Neural progenitor cell (in vitro differentiated cells): Measurements from ENCODE around the gene DDIT3.

Experiments used
- EZH2 ChIP-seq: fragments of 200-600 bp; sonication (generic); IDR thresholded peaks from 2 replicates; pipeline ENCODE4 v1.6.1; 2017; ENCODE audit warnings: antibody characterized with exemption, mild to moderate bottlenecking, moderate library complexity
- EZH2phosphoT487 ChIP-seq: fragments of 200-600 bp; sonication (generic); IDR thresholded peaks from 2 replicates; pipeline ENCODE4 v1.6.1; 2017; ENCODE audit warnings: antibody characterized with exemption
- TF ChIP-seq, protein P1 (sequence below): fragments of 200-600 bp; sonication (generic); IDR thresholded peaks from 2 replicates; pipeline ENCODE4 v1.5.1; 2017; ENCODE audit warnings: antibody characterized with exemption, mild to moderate bottlenecking

DNA sequence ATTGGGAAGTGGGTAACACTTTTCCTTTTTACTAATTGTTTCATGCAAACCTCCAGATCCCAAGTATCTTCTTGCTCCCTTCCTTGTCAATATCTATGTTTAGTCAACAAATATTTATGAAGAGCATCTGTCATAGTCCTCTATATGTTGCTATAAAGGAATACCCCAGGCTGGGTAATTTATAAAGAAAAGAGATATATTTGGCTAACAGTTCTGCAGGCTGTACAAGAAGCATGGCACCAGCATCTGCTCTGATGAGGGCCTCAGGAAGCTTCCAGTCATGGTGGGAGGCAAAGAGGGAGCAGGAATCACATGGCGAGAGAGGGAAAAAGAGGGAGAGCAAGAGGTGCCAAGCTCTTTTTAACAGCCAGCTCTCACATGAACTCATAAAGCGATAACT, 34.1 kb upstream of the DDIT3 start:
- TF ChIP-seq, protein P1, sequence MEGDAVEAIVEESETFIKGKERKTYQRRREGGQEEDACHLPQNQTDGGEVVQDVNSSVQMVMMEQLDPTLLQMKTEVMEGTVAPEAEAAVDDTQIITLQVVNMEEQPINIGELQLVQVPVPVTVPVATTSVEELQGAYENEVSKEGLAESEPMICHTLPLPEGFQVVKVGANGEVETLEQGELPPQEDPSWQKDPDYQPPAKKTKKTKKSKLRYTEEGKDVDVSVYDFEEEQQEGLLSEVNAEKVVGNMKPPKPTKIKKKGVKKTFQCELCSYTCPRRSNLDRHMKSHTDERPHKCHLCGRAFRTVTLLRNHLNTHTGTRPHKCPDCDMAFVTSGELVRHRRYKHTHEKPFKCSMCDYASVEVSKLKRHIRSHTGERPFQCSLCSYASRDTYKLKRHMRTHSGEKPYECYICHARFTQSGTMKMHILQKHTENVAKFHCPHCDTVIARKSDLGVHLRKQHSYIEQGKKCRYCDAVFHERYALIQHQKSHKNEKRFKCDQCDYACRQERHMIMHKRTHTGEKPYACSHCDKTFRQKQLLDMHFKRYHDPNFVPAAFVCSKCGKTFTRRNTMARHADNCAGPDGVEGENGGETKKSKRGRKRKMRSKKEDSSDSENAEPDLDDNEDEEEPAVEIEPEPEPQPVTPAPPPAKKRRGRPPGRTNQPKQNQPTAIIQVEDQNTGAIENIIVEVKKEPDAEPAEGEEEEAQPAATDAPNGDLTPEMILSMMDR: no peak
- TF ChIP-seq EZH2phosphoT487: no peak
- TF ChIP-seq EZH2: no peak
